Measurements from ENCODE around the gene OR14A16. TPM values are rescaled to one million over a fixed set of nuclear protein-coding genes. Genes with fewer than 3 reads are reported as not detected.

Gene OR14A16, protein sequence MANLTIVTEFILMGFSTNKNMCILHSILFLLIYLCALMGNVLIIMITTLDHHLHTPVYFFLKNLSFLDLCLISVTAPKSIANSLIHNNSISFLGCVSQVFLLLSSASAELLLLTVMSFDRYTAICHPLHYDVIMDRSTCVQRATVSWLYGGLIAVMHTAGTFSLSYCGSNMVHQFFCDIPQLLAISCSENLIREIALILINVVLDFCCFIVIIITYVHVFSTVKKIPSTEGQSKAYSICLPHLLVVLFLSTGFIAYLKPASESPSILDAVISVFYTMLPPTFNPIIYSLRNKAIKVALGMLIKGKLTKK
- total RNA-seq (2021): not detected in 2 replicates
- Bru-seq, nascent RNA: not detected
- not detected for BruChase-seq, experiment 1, labeled RNA remaining after a 2-hour chase
- BruChase-seq, experiment 2, labeled RNA remaining after a 6-hour chase: not detected
- long read RNA-seq: 0 reads

DNA sequence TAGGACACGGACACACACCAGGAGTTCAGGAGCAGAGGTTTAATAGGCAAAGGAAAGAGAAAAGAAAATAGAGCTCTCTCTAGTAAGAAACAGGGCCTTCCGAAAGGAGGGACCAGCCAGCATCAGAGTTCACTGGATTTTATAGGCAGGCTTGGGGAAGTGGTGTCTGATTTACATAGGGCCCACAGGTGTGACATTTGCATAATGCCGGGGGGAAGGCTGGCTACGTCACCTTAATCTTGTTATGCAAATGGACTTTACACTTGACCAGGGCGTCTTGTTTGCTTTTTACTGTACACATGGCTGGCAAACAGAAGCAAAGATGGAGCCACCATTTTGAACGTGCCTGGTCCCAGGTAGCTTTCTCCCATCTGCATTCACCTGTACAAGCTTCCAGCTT is at the start of gene OR14A16:
TSS of gene OR14A16 (minus strand) at position 97 of the 400 bp plus-strand sequence. CDS start 8,390 bp downstream, outside the sequence.
- intact Hi-C loops (cut with micrococcal nuclease; ENCODE audit: unreplicated experiment): no loop called here
- Histone ChIP-seq H3K36me3 (ENCODE audit: low read depth) (no peaks in the 10 kb centered on the region), H4K20me1 (ENCODE audit: insufficient read depth) (no peaks in the 10 kb centered on the region), H3K79me2 (ENCODE audit: low read depth) (no peaks in the 10 kb centered on the region), H3F3A (ENCODE audit: insufficient read depth, low read depth) (no peaks in the 10 kb centered on the region), H3K4me2 (no peak within 1 kb of the TSS), H3K9me2 (ENCODE audit: insufficient read depth) (no peaks in the 10 kb centered on the region), H3K4me3 (no peak within 1 kb of the TSS), H3K9me3 (ENCODE audit: insufficient read depth, low read depth) (no peaks in the 10 kb centered on the region), H3K27ac (no peak within 1 kb of the TSS), H2AFZ (no peak within 1 kb of the TSS), H3K27me3 (ENCODE audit: insufficient read depth, low read depth) (no peaks in the 10 kb centered on the region), H3K4me1 (replicated peaks; ENCODE audit: insufficient read depth) (no peaks in the 10 kb centered on the region)
- TF ChIP-seq EZH2 (IDR thresholded peaks at IDR 0.05; ENCODE audit: low read depth): no peak
- TF ChIP-seq, protein P1, sequence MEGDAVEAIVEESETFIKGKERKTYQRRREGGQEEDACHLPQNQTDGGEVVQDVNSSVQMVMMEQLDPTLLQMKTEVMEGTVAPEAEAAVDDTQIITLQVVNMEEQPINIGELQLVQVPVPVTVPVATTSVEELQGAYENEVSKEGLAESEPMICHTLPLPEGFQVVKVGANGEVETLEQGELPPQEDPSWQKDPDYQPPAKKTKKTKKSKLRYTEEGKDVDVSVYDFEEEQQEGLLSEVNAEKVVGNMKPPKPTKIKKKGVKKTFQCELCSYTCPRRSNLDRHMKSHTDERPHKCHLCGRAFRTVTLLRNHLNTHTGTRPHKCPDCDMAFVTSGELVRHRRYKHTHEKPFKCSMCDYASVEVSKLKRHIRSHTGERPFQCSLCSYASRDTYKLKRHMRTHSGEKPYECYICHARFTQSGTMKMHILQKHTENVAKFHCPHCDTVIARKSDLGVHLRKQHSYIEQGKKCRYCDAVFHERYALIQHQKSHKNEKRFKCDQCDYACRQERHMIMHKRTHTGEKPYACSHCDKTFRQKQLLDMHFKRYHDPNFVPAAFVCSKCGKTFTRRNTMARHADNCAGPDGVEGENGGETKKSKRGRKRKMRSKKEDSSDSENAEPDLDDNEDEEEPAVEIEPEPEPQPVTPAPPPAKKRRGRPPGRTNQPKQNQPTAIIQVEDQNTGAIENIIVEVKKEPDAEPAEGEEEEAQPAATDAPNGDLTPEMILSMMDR (conservative IDR thresholded peaks at IDR 0.05): no peak
- CTCF ChIA-PET: no interaction called here
- POLR2A ChIA-PET (ENCODE audit: unreplicated experiment): no interaction called here
- BruUV-seq (replicated peaks): no TSS peak
- DNase-seq: no peak

DNA sequence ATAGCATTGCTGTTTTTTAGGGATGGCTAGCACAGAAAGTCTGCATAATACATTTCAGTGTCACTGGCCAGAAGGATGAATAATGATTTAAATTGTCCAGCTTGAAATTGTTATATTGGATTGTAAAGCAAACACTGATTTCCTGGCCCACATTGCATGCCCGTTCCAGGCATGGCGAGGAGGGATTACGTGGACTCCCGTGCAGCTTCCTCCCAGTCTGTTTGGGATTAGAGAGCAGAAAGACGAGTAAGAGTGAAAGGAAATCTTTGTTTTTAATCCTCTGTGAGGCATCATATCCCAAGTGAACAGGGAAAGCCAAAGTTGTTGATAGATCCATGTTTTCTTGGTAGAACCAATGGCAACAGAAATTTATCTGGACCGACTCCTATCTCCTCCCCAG is 41.5 kb upstream of the OR14A16 start:
- intact Hi-C loops (cut with micrococcal nuclease; ENCODE audit: unreplicated experiment): no loop called here
- POLR2A ChIA-PET (ENCODE audit: unreplicated experiment): no interaction called here
- no peak overlapping the region for H2AFZ ChIP-seq
- H3K9me2 ChIP-seq (ENCODE audit: insufficient read depth): no peaks in the 10 kb centered on the region
- no peak overlapping the region for H3K27ac ChIP-seq
- no peaks in the 10 kb centered on the region for H4K20me1 ChIP-seq (ENCODE audit: insufficient read depth)
- no peaks in the 10 kb centered on the region for H3K36me3 ChIP-seq (ENCODE audit: low read depth)
- no peak overlapping the region for H3K4me2 ChIP-seq
- H3K9me3 ChIP-seq (ENCODE audit: insufficient read depth, low read depth): no peaks in the 10 kb centered on the region
- H3K4me1 ChIP-seq (replicated peaks; ENCODE audit: insufficient read depth): no peaks in the 10 kb centered on the region
- H3K27me3 ChIP-seq (ENCODE audit: insufficient read depth, low read depth): 0 out of 2 replicates have a peak, but pooled peaks cover 6% of the 10 kb centered on the region
- TF ChIP-seq, protein P1 (conservative IDR thresholded peaks at IDR 0.05): no peak
- TF ChIP-seq EZH2 (IDR thresholded peaks at IDR 0.05; ENCODE audit: low read depth): no peak
- DNase-seq: no peak
- H3K4me3 ChIP-seq: no peak overlapping the region
- BruUV-seq (replicated peaks): no TSS peak
- CTCF ChIA-PET: no interaction called here
- H3F3A ChIP-seq (ENCODE audit: insufficient read depth, low read depth): no peaks in the 10 kb centered on the region
- H3K79me2 ChIP-seq (ENCODE audit: low read depth): no peaks in the 10 kb centered on the region

DNA sequence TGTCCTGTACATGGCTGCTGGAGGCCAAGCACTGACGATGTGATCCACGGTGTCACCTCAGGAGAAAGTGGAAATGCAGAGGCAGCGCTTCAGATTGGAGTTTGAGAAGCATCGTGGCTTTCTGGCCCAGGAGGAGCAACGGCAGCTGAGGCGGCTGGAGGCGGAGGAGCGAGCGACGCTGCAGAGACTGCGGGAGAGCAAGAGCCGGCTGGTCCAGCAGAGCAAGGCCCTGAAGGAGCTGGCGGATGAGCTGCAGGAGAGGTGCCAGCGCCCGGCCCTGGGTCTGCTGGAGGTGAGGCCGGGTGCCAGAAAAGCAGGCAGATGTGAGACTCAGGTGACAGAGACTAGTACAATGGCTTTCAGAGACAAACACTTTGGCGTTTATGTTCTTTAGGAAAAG is 40.7 kb upstream of the OR14A16 start:
- TF ChIP-seq, protein P1 (conservative IDR thresholded peaks at IDR 0.05): no peak
- TF ChIP-seq EZH2 (IDR thresholded peaks at IDR 0.05; ENCODE audit: low read depth): no peak
- Histone ChIP-seq H3F3A (ENCODE audit: insufficient read depth, low read depth) (no peaks in the 10 kb centered on the region), H3K4me1 (replicated peaks; ENCODE audit: insufficient read depth) (no peaks in the 10 kb centered on the region), H3K9me2 (ENCODE audit: insufficient read depth) (no peaks in the 10 kb centered on the region), H2AFZ (no peak overlapping the region), H3K27ac (no peak overlapping the region), H3K27me3 (ENCODE audit: insufficient read depth, low read depth) (0 out of 2 replicates have a peak, but pooled peaks cover 6% of the 10 kb centered on the region), H3K79me2 (ENCODE audit: low read depth) (no peaks in the 10 kb centered on the region), H3K9me3 (ENCODE audit: insufficient read depth, low read depth) (no peaks in the 10 kb centered on the region), H3K4me2 (no peak overlapping the region), H3K36me3 (ENCODE audit: low read depth) (no peaks in the 10 kb centered on the region), H4K20me1 (ENCODE audit: insufficient read depth) (no peaks in the 10 kb centered on the region), H3K4me3 (no peak overlapping the region)
- no TSS peak for BruUV-seq (replicated peaks)
- ChIA-PET POLR2A (ENCODE audit: unreplicated experiment) (no interaction called here), CTCF (no interaction called here)
- intact Hi-C loops (cut with micrococcal nuclease; ENCODE audit: unreplicated experiment): no loop called here
- DNase-seq: no peak
